HG03139 (cell line): ENCODE measurements around the gene CGAS.
"Not testable (repeated sequence)": the region's sequence is repeated elsewhere in the genome, so short reads cannot be mapped to it uniquely, and the experiment has no call there.

Source experiments
- ATAC-seq: cut with Tn5 transposase; IDR thresholded peaks from one replicate; pipeline ENCODE4 v1.9.1; 2021; ENCODE audit not compliant: unreplicated experiment

The CGAS gene

GRCh38 chr6:73452107-73452461, at the start of gene CGAS:
Gene CGAS (minus strand): TSS chr6:73452297. CDS start chr6:73452181, 116 bp downstream.
- peak; percentile 62 for ATAC-seq

GRCh38 chr6:73497915-73498314, 45.8 kb upstream of the CGAS start:
- no peak for ATAC-seq

GRCh38 chr6:73491377-73491776, 39.3 kb upstream of the CGAS start:
- ATAC-seq: no peak

- no peak for ATAC-seq
Measured at GRCh38 chr6:73487473-73487872, 35.4 kb upstream of the CGAS start.

- ATAC-seq: no peak
Measured at GRCh38 chr6:73484438-73484837, 32.3 kb upstream of the CGAS start.

DNA sequence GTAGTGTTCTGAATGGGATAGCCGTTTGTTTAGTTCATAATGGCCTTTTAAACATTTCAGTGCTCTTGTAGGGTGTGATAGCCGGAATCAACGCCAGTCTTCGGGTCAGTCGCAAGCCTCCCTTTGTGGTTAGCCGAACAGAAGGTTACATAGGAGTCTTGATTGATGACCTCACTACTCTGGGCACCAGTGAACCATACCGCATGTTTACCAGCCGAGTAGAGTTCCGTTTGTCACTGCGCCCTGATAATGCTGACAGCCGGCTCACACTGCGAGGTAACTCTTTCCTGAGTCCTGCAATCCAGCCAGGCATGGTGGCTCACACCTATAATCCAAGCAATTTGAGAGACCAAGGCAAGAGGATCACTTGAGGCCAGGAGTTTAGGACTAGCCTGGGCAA, 29.9 kb upstream of the CGAS start:
- ATAC-seq: no peak

GRCh38 chr6:73477407-73477806, 25.3 kb upstream of the CGAS start:
- no peak for ATAC-seq

DNA sequence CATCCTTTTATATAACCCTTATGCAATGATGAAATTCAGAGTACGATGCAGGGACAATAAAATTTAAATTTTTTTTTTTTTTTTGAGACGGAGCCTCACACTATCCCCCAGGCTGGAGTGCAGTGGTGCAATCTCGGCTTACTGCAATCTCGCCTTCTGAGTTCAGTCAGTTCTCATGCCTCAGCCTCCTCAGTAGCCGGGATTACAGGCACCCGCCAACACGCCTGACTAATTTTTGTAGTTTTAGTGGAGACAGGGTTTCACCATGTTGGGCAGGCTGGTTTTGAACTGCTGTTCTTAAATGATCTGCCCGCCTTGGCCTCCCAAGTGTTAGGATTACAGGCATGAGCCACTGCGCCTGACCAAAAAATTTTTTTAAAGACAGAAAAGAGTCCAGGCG, 24.6 kb upstream of the CGAS start:
- no peak for ATAC-seq

GRCh38 chr6:73471686-73472290, 19.7 kb upstream of the CGAS start:
- ATAC-seq: peak; percentile 91

GRCh38 chr6:73461537-73462350, 9.6 kb upstream of the CGAS start, which contains the start of gene MTO1:
Gene MTO1 (plus strand): TSS chr6:73461737. CDS start chr6:73461855, 118 bp downstream.
- peak; percentile 94 for ATAC-seq

GRCh38 chr6:73460056-73460455, 8.0 kb upstream of the CGAS start:
- no peak for ATAC-seq

DNA sequence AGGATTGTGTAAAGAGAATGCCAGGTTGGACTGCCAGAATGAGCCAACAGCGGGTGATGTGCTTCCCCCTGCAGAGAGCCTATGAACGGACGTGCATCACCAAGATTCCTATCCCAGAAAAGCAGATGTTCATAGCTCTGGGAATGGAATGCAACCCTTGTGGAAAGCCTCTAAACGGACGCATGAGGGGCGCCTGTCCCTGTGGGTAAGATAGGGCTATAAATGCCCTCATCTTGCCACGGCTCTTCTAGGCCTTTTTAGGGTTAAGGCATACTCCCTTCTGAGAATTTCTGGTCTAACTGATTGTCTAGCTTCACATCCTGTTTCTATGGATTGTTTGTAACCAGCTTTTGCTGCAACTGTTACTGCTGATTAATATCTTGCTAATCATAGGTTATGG, 7.4 kb upstream of the CGAS start:
- not testable (repeated sequence) for ATAC-seq

DNA sequence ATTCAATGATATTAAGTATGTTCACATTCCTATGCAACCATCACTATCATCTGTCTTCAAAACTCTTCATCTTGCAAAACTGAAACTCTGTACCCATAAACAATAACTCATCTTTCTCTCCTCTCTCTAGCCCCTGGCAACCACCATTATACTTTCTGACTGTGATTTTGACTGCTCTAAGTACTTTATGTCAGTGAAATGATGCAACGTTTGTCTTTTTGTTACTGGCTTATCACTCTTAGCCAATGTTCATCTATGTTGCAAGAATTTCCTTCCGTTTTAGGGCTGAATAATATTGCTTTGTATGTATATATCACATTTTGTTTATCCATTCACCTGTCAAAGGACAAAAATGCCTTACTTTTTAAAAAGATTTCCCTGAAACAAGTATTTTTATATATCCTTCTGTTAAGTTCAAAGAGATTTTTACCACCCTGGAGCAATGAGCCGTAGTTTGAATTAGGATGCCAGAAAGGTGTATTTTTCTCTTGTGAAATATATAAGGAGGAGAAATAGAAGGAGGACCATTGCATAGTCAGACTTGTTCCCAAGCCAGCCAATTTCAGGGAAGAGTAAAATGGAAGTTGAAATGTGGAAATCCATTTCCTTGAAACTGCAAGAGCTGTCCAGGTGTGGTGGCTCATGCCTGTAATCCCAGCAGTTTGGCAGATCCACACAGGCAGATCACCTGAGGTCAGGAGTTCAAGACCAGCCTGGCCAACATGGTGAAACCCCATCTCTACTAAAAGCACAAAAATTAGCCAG, 4.0 kb upstream of the CGAS start:
- no peak for ATAC-seq

- peak; percentile 52 for ATAC-seq
Measured at GRCh38 chr6:73451223-73452106, 632 bp downstream of the CGAS start.

DNA sequence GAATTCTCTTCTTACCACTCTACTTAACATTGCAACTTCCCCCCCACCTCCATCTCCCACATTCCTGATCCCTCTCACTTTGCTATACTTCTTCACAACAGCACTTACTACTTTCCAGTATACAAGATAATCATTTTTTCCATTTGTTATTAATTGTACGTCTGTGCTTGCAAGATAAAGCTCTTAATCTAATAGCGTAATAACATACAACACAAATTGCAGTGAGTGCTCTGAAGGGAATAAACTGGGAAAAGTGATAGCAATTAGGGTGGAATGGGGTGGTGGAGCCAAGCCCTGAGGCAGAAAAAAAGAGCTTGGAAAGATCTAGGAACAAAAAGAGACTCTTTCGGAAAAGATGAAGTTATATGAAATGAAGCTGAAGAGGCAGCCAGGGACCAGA, 8.5 kb downstream of the CGAS start:
- ATAC-seq: no peak

- ATAC-seq: no peak
Measured at GRCh38 chr6:73435236-73435635, 16.9 kb downstream of the CGAS start.

GRCh38 chr6:73421534-73421933, 30.6 kb downstream of the CGAS start:
- no peak for ATAC-seq

GRCh38 chr6:73418081-73418741, 33.9 kb downstream of the CGAS start:
- no peak for ATAC-seq

- ATAC-seq: no peak
Measured at GRCh38 chr6:73413102-73413501, 39.0 kb downstream of the CGAS start.

DNA sequence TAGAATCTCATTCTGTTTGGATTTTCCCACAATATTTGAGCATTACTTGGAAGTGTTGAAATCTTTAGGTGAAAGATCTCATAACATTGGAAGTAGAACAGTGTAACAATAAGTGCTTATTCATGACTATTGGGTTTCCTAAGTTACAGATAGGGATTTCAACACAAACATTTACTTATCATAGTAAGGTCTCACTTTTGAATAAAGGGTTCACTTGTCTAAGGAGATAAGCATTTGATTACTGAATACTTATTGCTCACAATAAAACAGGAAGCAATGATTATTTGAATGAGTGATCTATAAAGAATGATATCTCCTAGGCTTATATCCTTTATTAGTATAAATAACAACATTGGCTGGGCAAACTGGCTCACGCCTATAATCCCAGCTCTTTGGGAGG, 42.7 kb downstream of the CGAS start:
- no peak for ATAC-seq
